Kidney capillary endothelial cell (primary cell): ENCODE measurements around the gene LNPEP.
"Not testable (repeated sequence)": the region's sequence is repeated elsewhere in the genome, so short reads cannot be mapped to it uniquely, and the experiment has no call there.

ENCODE experiments used
- DNase-seq: peaks from one replicate; pipeline ENCODE4 v3.0.0-alpha.2; 2018; ENCODE audit warnings: low spot score

Gene LNPEP

DNA sequence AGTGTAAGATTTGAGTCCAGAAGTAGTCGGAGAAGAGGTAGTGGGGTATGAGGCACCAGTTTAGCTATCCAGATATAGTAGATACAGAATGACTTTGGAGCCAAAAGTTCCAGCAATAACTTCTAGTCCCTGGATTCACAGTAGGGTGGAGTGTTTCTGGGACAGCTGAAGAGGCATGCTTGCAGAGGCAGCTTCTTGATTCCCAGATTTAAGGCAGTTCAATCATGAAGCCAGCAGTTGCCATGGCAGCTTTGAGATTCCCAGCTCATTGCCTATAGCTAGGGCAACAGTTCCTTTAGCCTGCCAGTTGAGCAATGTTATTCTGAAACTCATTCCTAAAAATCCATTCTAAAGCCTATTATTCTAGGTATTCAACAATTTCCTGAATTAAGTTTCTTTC is 127.4 kb downstream of the LNPEP start:
- DNase-seq: no peak

DNA sequence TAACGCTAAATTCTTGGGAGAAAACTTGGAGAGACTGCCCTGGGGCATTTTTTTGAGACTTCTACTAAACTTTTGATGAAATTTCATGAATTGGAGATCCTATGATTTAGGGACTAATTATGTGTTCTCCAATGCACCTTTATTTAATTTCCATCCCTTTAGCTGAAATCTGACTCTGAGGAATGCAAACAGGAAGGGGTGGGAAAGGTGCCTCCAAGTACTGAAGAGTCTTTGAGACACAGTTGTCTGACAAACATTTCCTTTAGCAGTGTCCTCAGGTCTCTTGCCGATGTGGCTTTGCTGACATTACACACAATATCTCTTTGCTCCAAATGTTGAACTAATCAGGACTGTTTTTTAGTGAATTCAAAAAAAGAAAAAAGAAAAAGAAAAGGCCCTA is 129.6 kb downstream of the LNPEP start:
- DNase-seq: no peak

DNA sequence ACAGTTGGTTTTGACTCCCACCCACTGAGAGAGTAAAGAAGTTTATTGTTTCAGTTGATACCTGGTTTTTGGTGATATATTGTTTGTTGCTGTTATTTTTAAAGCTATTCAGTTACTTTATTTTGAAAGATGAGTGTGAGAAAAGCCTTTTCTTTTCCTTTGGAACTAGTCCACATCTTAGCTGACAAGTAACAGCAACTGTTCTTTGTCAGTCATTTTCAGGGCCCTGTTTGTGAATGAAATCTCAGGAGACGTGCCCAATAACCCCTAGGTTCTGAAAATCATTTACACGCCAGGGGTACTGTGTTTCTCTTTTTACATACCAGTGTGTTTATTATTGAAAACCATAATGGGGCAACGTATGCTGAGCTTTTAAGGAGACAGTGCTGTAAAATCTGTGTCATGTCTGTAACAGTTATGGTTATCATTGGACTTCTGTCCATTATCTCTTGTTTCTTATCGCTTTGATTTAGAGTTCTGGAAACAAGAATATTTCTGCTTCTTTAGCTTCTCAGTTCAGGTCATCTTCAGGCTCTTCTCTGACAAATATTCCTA is 131.5 kb downstream of the LNPEP start:
- DNase-seq: no peak

DNA sequence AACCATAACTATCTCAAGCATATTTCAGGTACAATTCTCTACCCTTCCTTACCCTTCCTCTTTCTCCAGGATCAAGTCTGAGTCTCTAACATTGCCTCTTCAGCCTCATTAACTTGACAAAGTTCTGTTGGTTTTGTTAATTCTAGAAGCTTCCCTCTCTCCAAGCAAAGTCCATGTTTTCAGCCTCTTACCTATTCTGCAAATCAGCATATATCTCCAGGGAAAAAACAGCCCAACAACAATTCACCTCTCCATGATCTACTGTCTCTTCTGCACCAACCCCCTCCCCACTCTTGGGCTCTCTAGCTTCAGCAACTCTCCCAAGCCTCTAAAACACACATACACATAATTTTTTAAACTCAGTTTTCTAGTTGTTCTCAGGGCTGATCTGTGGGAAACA is 134.4 kb downstream of the LNPEP start:
- no peak for DNase-seq

DNA sequence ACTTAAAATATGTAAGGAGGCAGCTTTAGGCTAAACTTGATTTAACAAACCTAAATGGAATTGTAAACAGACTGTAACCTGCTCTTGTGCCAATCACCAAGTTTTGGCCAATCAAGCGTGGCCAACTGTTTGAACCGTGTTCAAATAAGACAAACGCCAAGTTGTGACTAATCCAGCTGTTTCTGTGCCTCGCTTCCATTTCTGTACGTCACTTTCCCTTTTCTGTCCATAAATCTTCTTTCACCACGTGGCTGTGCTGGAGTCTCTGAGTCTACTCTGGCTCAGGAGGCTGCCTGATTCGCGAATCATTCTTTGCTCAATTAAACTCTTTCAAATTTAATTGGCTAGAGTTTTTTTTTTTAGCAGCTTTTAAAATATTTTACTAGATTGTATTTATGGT is 135.2 kb downstream of the LNPEP start:
- DNase-seq: peak; percentile 5

DNA sequence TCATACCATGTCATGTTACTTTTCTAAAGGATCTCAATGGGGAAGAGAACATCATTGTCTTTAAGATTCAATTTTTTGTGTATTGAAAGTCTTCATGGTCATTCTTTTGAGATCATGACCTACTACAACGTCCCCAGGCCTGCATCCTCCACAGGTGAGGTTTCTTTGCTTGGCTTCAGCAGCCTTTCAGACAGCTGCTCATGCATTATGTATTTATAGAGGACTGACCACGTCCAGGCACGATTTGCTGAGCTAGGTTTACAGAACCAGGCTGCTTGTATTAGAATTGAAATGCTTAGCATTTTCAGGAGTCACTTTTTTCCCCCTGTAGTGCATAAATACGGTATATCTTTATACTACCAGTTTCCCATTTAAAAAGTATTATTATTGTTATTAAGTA is 136.1 kb downstream of the LNPEP start:
- DNase-seq: no peak

DNA sequence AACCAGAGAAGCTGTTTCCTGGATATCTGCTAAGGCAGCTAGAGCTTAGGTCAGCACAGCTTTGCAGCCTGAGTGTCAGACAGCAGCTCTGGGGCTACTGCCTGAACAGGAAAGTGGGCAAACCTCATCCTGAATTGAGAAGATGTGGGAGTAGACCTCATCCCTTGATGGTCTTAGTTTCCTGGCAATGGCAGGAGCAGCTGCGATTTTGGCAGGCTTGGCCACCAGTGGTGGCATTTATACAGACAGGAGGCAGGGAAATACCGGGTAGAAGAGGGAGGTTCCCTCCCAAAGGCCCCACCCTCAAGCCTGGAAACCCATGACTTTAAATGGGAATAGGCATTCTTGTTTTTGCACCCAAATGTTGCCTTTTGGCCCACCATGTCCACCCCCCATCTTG is 136.8 kb downstream of the LNPEP start:
- DNase-seq: no peak

DNA sequence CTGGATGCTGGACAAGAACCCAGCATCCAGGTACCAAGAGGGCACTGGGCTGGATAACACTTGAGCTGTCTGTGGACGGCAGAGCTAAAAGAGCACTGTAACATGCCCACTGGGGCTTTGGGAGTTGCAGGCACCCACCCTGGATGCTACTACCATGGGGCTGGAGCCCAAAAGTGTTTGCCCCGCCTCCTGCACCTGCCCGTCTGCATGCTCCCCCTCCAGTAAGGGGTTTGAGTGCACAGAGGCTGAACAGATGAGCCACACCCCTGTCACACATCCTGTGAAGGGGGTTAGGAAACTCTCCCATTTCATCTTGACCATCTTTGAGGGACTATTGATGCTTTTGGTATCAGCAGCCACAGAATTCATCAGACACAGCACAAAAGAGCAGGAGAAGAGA is 137.5 kb downstream of the LNPEP start:
- no peak for DNase-seq

DNA sequence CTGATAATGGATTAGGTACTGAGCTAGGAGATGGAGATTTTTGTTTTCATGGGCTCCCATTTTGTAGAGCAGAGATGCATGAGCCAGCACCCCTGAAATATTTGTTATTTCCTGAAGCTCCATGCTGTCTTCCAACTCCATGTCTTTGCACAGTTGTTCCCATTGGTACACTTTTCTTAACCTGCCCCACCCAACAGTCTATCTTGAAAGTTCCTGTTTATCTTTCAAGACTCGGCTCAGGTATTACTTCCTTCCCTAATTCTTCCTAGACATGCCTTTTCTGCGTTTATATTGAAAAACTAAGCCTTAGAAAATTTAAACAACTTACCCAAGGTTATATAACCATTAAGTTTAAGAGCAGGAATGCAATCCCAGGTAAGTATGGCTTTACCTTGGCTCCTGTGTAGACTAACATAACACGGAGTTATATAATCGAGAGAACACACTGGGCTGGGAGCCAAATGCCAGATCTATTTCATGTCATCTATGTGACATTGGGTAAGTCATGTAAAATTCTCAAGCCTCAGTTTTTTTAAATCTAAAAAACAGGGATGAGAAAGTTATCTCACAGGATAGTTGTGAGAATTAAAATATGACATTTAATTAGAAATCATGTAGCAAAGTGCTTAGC is 139.1 kb downstream of the LNPEP start:
- no peak for DNase-seq

DNA sequence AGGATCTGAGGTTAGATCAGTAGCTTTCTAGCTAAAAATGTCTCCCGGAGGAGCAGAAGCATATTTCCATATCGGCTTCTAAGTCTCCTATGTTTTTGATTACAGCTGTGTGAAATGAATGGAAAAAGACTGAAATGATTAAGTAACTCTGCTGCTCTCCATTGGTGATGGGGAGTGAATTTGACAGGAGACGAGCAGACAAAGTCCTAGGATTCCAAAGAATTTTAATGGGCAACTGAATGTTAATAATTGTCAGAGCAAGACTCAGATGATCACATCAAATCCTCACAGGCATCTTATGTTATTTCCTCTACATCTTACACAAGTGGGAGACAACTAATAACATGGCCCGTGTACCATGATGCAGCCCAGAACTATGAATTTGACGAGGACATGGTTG is 139.8 kb downstream of the LNPEP start:
- DNase-seq: no peak

DNA sequence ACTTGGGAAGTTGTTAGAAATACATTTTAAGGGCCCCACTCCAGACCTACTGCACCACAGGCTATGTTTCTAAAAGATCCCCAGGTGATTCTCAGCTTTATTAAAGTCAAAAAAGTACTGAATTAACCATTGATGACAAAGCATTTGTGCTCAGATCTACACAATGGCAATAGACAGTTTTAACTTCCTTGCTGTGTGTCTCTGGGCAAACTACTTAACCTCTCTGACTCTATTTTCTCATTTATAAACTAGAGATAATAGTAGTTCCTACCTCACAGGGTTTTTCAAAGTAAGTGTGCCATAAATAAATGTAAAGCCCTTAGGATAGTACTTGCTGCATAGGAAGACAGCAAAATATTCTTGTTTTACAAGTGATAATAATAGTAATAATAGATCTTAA is 140.2 kb downstream of the LNPEP start:
- DNase-seq: no peak

DNA sequence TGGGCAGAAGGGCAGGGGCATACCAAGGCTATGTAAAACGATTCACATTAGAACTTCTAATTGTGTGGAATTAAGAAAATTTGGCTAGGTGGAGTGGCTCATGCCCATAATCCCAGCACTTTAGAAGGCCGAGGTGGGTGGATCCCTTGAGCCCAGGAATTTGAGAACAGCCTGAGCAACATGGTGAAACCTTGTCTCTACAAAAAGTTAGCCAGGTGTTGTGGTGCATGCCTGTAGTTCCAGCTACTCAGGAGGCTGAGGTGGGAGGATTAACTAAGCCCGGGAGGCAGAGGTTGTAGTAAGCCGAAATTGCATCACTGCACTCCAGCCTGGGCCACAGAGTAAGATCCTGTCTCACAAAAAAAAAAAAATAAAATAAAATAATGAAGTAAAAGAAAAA is 141.4 kb downstream of the LNPEP start:
- DNase-seq: no peak

DNA sequence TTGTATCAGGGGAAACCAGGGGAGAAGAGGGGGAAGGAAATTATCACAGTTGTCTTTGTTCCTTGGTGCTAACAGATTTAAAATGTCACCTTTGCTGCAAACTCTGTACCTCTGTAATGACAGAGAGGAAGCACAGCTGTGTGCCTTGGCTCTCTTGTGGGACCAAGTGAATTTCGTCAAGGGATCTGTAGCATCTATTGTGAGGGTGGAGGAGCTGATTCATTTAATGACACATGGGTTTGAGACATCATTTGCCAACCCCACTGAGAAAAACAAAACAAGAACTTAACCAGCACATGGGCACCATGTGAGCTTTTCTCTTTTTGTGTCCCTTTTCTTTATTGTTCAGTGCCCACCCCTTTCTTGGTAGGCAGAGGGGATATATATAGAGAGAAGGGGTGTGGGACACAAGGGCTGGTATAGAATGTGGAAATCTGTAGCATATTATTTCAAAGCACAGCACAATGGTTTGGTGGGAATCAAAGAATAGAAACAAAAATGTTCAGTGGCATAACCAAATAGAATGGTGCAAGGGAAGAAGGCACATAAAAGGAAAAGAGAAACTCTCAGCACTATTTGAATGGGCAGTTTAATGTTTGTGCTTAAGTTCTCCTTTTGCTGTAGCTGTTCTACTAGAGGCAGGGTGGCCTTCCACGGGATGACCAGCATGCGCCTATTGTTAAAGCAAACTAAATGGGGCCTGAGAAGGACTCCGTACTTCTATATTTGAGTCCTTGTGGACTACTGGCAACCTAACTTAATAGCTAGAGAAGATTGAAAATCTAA is 143.3 kb downstream of the LNPEP start:
- DNase-seq: no peak

DNA sequence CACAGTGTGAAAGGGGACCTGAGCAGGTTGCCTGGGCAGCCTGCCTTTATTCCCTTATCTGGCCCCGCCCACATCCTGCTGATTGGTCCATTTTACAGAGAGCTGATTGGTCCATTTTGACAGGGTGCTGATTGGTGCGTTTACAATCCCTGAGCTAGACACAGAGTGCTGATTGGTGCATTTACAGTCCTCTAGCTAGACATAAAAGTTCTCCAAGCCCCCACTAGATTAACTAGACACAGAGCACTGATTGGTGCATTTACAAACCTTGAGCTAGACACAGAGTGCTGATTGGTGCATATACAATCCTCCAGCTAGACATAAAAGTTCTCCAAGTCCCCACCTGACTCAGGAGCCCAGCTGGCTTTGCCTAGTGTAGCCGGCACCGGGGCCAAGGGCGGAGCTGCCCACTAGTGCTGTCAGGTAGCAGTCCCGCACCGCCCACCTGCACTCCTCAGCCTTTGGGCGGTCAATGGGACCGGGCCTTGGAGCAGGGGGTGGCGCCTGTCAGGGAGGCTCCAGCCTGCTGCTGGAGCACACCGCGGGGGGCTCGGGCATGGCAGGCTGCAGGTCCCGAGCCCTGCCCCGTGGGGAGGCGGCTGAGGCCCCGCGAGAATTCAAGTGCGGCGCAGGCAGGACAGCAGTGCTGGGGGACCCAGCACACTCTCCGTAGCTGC is 149.0 kb downstream of the LNPEP start:
- not testable (repeated sequence) for DNase-seq

DNA sequence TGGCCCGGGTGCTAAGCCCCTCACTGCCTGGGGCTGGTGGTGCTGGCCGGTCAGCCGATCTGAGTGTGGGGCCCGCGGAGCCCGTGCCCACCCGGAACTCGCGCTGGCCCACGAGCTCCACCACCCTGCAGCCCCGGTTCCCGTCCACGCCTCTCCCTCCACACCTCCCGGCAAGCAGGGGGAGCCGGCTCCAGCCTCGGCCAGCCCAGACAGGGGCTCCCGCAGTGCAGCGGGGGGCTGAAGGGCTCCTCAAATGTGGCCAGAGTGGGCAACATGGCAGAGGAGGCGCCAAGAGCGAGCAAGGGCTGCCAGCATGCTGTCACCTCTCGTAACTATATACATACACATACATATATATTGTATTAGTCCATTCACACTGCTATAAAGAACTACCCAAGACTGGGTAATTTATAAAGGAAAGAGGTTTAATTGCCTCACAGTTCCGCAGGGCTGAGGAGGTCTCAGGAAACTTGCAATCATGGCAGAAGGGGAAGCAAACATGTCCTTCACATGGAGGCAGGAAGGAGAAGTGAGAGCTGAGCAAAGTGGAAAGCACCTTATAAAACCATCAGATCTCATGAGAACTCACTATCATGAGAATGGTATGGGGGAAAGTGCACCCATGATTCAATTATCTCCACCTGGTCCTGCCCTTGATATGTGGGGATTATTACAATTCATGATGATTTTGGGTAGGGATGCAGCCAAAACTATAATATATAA is 149.7 kb downstream of the LNPEP start:
- no peak for DNase-seq
